ENCODE results near the gene IRX1. TPM values are rescaled to one million over a fixed set of nuclear protein-coding genes. Genes with fewer than 3 reads are reported as not detected.

Gene IRX1
- polyA plus RNA-seq, 1 of the 3 experiments (the other 2 are of a cell fraction), result not detected

DNA sequence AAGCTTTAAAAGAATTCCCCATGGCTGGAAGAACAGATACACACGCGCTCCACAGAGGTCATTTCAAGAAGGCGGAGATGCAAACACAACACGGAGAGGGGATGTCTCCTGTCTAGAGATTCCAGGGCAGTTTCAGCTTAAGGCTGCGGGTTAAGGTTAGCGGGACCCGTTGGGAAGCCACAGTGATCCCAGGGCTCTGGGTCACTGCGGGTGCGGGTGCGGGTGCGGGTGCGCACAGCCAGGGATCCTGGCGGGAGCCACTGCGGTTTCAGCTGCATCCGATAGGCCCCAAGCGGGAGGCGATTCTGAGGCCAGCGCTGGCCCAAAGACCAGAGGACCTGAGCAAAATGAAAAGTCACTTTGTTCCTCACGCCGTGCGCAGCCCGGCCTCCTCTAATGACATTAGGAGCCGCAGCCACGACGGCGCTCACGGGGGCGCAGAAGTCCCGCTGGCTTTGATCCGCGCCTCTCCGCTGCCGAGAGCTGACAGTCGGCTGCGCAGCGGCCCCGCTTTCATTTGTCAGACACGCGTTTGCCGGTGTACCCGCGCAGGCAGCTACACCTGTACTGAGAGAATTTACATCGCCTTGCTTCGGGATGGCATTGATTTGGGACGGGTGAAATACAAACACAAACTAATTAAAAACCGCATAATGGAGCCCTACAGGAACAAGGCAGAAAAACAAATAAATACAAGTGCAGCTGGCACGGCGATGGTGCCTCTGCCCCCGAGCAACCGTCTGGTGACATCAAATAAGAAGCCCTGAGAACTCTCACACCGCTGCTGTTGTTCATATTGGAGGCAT lies 5.3 kb upstream of the IRX1 start:
- TF ChIP-seq RAD21 (IDR thresholded peaks at IDR 0.05; ENCODE audit: low read length), result no peak
- no peak for TF ChIP-seq JUND (IDR thresholded peaks at IDR 0.05)
- TF ChIP-seq RFX5 (IDR thresholded peaks at IDR 0.05; ENCODE audit: low read length), result no peak
- no peak for TF ChIP-seq SMC3 (IDR thresholded peaks at IDR 0.05; ENCODE audit: low read depth, low read length)
- TF ChIP-seq RXRA (IDR thresholded peaks at IDR 0.05; ENCODE audit: borderline replicate concordance, low read depth), result no peak
- TF ChIP-seq SIN3A (IDR thresholded peaks at IDR 0.05; ENCODE audit: borderline replicate concordance, low read depth, low read length), result no peak
- no peak for TF ChIP-seq GATA2 (CRISPR knock-in tag; IDR thresholded peaks at IDR 0.05)
- TF ChIP-seq NRF1 (IDR thresholded peaks at IDR 0.05; ENCODE audit: low read depth, low read length), result no peak
- TF ChIP-seq, protein P1, sequence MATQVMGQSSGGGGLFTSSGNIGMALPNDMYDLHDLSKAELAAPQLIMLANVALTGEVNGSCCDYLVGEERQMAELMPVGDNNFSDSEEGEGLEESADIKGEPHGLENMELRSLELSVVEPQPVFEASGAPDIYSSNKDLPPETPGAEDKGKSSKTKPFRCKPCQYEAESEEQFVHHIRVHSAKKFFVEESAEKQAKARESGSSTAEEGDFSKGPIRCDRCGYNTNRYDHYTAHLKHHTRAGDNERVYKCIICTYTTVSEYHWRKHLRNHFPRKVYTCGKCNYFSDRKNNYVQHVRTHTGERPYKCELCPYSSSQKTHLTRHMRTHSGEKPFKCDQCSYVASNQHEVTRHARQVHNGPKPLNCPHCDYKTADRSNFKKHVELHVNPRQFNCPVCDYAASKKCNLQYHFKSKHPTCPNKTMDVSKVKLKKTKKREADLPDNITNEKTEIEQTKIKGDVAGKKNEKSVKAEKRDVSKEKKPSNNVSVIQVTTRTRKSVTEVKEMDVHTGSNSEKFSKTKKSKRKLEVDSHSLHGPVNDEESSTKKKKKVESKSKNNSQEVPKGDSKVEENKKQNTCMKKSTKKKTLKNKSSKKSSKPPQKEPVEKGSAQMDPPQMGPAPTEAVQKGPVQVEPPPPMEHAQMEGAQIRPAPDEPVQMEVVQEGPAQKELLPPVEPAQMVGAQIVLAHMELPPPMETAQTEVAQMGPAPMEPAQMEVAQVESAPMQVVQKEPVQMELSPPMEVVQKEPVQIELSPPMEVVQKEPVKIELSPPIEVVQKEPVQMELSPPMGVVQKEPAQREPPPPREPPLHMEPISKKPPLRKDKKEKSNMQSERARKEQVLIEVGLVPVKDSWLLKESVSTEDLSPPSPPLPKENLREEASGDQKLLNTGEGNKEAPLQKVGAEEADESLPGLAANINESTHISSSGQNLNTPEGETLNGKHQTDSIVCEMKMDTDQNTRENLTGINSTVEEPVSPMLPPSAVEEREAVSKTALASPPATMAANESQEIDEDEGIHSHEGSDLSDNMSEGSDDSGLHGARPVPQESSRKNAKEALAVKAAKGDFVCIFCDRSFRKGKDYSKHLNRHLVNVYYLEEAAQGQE (IDR thresholded peaks at IDR 0.05; ENCODE audit: low read depth, low read length), result no peak
- no peak for TF ChIP-seq TEAD4 (IDR thresholded peaks at IDR 0.05; ENCODE audit: borderline replicate concordance, insufficient read depth)
- no peak for TF ChIP-seq MEF2A (IDR thresholded peaks at IDR 0.05; ENCODE audit: borderline replicate concordance, low read depth)
- TF ChIP-seq, protein P2, sequence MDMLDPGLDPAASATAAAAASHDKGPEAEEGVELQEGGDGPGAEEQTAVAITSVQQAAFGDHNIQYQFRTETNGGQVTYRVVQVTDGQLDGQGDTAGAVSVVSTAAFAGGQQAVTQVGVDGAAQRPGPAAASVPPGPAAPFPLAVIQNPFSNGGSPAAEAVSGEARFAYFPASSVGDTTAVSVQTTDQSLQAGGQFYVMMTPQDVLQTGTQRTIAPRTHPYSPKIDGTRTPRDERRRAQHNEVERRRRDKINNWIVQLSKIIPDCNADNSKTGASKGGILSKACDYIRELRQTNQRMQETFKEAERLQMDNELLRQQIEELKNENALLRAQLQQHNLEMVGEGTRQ (IDR thresholded peaks at IDR 0.05; ENCODE audit: borderline replicate concordance, low read depth, low read length), result no peak
- no peaks in the 10 kb centered on the region for H3F3A ChIP-seq (replicated peaks; ENCODE audit: insufficient read depth)
- H3K4me1 ChIP-seq (ENCODE audit: control insufficient read depth in 1 of 2, insufficient read depth in 2 of 2, low read depth in 1 of 2, low read length in 1 of 2), result no peaks in the 10 kb centered on the region
- no peaks in the 10 kb centered on the region for H4K20me1 ChIP-seq (ENCODE audit: insufficient read depth)
- H3K27ac ChIP-seq (ENCODE audit: low read depth in 2 of 2, low read length in 1 of 2), result no peak overlapping the region
- 12% methylated on average over 28 of the region's 51 CpGs for WGBS (ENCODE audit: low lambda C conversion rate)
- ChIA-PET CTCF (no interaction called here), POLR2A (no interaction called here)
- H3K27me3 ChIP-seq (ENCODE audit: insufficient read depth), result peaks cover 59% of the 10 kb centered on the region
- H3K36me3 ChIP-seq (replicated peaks in 1 of 2; ENCODE audit: control insufficient read depth in 1 of 2, insufficient read depth in 2 of 2, low read length in 1 of 2), result no peaks in the 10 kb centered on the region
- H2AFZ ChIP-seq (ENCODE audit: low read depth), result no peak overlapping the region
- no peak overlapping the region for H3K9ac ChIP-seq
- H3K4me3 ChIP-seq (ENCODE audit: low read depth in 2 of 2, low read length in 1 of 2), result no peak overlapping the region
- no peak overlapping the region for H3K4me2 ChIP-seq
- no peak for DNase-seq
- H3K9me2 ChIP-seq, result no peaks in the 10 kb centered on the region
- H3K79me2 ChIP-seq (ENCODE audit: insufficient read depth), result no peaks in the 10 kb centered on the region
- no peaks in the 10 kb centered on the region for H3K9me3 ChIP-seq
